NCI-H1048 (cell line): Measurements from ENCODE around the gene LRRC4B.

Source experiments
- DNase-seq: peaks from one replicate; lab custom pipeline; 2025; lab: John Stamatoyannopoulos, UW

Gene LRRC4B

DNA sequence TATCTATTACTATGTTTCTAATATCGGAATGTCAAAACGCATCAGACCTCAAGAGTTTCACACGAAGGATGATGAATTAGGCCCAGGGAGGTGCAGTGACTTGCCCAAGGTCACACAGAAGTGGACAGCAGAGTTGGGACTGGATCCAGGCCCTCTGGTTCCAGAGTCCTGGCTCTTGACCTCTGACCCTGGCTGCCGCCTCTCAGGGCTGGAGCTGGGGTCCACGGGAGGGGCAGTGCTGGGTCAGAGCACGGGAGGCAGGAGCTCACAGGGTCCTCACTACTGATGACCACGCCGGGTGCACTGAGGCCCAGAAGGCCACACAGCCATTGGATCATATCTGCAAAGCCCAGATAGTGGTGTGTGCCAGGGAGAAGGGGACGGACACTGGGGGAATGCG, 45.4 kb downstream of the LRRC4B start:
- DNase-seq = no peak

DNA sequence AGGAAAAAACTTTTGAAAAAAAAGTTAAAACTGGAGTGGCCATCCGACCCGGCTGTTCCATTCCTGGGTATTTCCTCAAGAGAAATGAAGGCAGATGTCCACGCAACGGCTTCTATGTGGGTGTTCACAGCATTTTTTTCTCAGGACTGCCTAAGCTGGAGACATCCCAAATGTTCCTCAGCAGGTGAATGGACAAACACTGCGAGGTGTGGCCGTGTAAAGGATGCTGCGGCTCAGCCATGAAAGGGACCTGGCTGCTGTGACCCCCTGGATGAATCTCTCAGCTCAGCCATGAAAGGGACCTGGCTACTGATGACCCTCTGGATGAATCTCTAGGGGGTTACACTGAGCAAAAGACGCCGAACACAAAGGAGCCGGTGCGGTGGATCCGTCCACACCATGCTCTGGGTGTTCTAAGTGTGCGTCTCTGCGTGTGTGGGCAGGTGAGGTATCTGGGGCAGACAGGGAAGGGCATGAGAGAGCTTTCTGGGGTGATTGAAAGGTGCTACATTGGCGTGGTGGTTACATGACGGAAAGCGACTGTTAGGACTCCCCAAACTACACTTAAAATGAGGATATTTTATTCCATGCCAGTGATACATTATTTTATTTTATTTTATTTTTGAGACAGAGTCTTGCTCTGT, 47.3 kb downstream of the LRRC4B start:
- no peak for DNase-seq

DNA sequence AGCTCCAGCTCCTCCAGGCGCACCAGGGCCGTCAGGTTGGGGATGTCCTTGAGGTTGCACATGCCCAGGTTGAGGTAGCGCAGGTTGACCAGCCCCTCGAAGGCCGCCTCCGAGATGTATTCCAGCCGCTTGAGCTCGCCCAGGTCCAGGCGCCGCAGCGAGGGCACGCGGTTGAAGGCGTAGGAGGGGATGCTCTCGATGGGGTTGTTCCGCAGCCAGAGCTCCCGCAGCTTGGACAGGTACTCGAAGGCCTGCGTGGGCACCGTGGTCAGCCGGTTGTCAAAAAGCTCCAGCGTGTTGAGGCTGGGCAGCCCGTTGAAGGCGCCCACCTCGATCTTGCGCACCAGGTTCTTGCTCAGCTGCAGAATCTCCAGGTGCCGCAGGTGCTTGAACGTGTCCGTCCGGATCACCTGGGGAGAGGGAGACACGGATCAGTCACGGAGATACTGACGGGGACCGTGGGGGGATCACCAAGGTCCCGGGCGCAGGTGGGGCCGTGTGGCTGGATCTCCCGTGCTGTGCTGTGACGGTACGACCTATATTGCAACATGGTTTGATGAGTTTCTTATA, 49.1 kb downstream of the LRRC4B start:
- DNase-seq = no peak

DNA sequence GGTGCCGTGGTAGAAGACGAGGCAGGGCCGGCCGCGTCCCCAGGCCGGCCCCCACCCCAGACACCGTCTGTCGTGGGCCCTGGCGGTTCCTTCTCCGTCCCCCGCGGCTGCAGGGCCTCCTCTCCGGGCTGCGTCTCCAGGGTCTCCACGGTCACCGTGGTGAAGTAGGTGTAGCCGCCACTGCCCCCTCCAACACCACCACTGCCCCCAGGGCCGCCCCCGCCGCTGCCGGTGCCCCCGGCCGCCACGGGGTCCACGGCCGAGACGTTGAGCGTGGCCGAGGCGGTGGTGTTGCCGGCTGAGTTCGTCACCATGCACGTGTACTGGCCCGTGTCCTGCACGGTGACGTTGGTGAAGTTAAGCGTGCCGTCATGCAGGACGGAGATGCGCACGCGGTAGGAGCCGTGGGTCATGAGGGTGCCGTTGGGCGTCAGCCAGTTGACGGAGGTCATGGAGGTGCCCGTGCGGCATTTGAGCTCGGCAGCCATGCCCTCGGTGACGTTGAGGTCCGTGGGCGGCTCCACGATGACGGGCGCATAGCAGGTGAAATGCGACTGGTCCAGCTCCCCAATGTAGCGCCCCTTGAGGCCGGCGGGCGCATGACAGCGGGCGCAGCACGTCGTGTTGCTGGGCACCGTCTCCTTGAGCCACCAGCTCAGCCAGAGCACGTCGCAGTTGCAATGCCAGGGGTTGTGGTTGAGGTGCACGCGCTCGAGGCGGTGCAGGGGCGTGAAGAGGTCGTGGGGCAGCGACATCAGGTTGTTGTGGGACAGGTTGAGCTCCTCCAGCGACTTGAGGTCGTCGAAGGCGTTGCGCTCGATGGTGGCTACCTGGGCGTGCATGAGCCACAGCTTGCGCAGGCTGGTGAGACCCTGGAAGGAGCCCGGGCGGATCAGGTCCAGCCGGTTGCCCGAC, 49.9 kb downstream of the LRRC4B start:
- no peak for DNase-seq

DNA sequence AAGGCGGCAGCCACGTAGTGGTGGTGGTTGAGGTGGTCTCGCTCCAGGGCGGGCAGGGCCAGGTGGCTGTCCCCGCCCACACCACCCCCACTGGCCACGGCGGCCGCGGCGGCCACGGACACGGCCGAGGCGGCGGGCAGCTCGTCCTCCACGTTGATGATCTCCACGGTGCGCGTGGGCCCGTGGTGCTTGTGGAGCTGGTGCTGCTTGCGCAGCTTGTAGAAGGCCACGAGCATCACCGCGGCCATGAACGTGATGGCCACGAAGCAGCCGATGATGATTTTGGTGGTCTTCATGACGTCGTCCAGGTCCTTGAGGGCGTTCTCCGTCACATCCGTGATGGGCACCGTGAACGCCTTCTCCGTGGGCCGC, 50.5 kb downstream of the LRRC4B start:
- DNase-seq = no peak

DNA sequence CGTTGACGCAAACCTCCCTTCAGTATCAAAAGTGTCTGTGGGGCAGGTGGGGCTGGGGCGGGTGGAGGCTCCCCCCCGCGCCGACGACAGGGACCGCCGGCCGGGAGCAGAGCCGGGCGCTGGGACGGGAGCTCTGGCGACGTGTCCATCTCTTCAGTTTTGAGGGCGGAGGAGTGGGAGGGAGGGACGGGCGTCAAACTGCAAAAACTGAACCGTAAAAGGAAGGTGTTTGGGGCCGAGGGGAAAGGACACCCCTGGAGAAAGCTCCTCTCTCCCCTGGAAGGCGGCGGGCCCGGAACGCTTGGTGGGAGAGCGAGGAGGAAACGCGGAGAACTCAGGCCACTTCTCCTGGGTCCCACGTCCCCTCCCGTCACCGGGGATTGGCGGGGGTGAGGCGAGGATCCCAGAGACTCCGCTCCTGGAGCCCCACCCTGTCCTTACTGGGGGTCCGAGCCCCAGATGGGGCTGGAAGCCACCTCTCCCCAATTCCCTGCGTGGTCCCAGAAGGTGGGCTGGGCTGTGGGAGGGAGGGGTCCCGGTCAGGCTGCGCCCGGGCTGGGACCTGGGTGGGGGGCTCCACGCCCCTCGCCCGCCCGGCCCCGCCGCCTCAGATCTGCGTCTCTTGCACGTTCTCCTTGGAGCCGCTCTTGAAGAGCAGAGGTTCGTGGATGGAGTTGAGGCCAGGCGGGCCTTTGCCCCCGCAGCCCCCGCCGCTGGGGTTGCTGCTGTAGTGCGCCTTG, 51.1 kb downstream of the LRRC4B start:
- DNase-seq = no peak

DNA sequence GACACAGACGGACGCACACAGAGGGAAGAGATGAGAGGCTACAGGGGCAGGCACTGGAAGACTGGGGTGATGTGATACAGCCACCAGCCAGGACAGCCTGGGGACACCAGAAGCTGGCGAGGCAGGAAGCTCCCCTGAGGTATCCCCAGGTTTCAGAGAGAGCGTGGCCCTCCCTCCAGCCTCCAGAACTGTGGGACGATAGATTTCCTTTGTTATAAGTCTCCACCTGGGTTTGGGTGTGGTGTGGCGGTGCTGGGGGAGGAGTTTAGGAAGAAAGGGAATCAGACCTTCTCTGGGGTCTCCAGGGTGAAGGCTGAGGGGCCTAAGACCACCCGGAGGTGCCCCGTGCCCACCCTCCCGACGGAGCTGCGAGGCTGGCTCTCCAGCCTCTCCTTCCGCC, 51.8 kb downstream of the LRRC4B start:
- DNase-seq = no peak

DNA sequence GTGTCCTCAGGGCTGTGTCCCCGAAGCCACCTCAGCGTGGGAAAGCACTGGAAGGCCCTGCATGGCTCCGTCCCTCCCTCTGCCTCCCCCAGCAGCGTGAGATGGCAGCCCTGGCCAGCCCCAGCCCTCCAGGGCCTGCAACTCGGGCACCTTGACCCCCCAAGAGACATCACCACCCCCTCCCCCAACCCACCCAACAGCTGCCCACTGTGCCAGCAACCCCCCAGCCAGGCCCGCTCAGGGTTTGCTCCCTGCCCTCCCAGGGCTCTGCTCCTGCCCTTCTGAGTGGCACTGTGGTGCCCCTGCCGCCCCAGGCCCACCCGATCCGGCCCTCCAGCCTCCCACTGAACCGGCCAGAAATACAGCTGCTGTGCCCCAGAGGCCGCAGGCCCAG, 53.1 kb downstream of the LRRC4B start:
- DNase-seq = no peak

DNA sequence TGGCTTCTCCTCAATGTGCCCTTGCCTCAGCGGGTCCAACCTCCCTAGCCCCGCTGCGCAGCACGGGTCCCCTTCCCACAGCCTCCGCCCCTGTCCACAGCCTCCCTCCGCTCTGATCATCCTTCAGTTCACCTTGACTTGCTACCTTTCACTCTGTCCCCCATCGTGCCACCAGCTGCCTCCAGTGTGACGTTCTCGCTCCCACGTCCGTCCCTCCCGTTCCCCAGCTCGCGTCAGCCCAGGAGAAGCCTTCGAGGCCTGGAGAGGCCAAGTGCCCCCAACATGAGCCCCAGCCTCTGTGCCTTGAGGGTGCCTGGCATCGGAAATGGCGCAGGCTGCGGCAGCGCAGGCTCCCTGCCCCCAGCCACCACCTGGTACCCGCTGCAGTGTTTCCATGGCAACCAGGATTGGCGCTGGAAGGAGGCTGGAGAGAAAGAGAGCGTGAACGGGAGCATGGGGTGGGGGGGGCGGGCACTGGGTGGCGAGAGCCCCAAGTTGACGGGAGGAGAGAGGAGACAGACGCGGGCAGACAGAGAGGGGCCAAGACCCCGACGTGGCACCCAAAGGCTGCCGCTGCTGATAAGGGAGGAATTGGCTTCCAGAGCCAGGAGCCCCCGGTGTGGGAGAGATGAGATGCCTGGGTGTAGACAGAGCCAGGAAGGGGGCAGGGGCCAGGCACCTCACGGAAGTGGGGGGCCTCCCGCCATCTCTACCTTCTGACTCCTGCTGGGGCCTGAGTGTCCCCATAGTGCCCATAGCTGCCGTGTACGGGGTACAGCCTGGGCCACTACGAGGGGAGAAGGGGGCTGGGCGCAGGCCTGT, 53.7 kb downstream of the LRRC4B start:
- DNase-seq = no peak

DNA sequence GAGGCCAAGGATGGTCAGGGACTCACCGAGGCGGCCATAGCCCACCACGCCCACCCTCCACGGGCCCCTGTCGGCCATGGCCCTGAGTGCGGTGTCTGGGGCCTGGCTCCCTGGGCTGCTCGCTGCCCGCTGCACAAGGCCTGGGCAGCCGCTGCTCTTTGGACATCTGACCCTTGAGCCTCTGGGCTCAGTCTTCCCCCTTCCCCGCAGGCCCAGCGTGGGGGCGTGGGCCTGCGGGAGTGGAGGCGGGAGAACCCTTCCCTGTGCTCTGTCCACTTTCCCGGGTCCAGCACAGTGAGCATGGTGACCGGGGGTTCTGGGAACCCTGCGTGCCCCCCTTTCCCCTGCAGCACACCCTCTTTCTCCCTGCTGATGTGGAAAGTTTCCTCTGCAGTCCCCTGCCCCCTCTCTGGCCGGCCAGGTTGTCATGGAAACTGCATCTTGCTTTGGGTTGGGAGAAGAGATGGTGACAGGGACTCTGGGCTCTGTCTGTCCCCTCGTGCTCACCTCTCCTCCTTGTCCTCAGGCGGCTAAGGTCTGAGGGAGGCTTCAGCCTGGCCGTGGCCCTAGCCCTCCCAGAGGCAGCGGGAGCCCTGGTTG, 54.4 kb downstream of the LRRC4B start, which contains the start of gene ASPDH:
Gene ASPDH (minus strand): TSS at position 168 of the 600 bp plus-strand sequence. CDS start 90 bp downstream, at position 78.
- no peak for DNase-seq

DNA sequence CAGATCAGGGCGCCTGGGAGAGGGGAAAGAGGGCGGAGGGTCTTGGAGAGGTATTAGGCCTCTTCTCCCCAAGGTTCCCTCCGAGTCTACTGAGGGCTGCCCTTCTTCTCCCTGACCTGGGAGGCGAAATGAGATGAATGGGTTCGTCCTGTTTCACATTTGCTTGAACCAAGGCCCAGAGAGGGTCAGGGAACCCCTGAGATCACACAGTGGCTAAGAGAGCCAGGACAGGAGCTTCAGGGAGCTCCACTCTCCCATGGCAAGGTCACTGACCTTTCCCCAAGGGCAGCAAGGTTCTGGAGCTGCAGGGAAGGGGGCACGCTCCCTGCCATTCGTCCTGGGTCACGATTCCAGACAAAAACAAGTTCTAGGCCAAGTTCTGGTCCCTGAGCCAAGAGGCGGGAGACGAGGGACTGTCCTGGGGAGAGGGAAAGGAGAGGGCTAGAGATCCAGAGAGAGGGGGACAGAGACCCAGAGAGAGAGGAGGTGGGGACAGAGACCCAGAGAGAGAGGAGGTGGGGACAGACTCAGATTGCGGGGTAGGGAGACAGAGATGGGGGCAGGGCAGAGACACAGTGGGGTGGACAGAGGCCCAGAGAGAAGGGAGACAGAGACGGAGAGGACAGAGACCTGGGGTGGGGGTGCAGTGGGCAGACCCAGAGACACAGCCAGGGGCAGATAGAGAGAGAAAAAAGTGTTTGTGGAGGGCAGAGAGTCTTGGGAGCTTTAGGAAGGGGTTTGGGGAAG, 55.1 kb downstream of the LRRC4B start:
- DNase-seq = no peak

DNA sequence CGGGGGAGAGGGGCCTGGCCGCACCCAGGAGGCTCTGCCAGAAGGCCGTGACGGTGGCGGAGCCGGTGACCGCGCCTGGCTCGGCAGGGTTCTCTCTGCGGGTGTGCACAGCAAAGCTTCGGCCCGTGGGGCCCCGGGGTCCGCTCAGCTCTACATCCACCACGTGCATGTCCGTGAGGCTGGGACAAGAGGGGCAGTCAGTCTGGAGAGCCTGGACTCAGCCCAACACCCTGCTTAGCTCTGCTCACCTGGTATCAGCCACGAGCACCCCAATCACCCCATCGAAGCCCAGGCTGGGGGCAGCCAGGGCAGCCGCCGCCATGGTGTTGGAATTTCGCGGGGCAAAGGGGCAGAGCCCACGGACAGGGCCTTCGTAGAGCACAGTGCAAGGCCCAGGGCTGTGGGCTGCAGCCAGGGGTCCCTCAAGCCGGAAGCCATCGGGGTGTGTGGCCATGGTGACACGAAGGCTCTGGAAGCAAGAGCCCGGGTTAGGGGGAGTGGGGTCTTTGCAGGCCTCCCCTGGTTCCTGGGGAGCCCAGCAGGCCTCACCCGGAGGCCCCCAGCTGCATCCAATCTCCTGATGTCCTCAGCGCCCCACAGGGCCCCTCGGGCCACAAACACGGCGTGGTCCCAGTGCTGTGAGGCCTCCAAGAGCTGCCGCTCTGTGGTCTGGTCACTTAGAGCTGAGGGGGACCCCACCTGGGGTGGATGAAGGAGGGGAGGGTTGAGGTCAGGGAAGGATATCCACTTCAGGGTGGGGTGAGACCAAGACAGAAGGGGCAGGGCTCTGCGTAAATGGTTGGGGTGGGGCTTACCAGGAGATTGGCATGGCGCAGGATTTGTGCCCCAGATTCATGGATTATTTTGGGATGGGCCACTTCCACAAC, 55.9 kb downstream of the LRRC4B start:
- no peak for DNase-seq

DNA sequence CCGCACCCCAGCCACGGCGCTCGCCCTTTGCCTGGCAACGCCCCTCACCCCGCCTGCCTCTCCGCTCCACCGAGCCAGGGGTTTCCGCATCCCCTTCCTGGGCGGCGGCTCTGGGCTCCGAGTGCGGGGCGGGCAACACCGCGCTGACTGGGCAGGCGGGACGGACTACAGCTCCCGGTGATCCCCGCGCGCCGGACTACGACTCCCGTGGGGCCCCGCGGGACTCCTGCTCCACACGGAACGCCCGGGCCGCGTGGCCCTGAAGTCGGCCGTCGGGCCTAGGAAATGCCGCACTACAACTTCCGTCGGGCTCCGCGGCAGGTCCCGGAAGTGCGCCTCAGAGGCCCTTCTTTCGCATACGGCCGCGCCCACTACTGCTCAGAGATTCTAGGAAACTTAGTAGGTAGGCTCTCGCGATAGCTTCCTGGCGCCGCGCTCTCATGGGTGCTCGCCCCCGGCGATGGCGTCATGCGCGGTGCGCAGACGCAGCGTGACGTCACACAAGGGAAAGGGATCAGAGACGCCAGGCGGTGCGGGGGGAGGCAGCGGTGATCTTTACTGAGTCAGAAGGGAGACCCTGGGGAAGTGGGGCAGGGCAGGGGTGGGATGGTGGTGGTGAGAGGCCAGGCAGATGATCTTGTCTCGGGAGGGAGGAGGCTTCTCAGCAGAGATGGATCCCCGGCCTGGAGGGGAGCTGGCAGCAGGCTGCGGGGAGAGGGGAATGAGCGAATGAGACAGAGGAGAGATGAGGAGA, 57.0 kb downstream of the LRRC4B start, which contains the start of gene JOSD2:
Gene JOSD2 (minus strand): TSS at position 123 of the 754 bp plus-strand sequence. CDS start 760 bp downstream, outside the sequence.
- DNase-seq = peak; percentile 91

DNA sequence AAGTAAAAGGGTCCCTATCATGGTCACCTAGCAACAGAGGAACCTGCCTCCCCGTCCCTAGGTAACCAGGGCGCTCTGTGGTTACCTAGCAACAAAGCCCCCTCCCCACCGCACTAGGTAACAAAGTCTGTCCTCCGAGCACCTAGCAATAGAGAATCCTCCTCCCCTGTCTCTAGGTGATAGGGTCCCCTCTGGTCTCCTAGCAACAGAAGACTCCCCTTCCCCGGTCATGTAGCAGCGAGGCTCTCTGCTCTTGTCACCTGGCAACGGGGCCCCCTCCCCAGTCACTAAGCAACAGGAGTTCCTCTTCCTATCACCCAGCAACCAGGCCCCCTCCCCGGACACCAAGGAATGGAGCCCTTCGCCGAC, 57.6 kb downstream of the LRRC4B start:
- DNase-seq = no peak

DNA sequence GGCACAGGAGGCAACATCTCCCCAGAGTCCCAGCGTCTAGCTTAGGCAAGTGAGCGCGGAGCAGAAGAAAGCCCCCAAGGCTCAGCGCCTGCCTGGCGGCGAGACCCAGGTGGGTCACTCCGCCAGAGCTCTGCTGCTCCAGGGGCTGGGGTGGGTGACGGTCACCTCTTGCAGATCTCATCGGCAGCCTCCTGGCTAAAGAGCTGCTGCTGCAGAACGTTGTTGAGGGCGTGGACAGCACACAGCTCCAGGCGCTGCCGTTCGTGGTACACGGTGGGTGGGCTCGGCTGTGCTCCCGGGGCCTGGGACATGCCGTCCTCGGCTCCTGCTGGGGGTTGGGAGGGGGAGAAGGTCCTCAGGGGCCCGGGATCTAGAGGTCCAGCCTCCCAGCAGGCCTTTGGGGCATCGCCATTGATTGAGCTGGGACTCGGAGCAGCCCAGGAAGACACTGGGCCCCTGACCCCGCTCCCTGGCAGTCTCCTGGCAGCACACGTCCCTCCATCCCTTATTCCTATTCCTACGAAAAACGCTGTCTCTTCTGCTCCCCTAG, 58.0 kb downstream of the LRRC4B start:
- no peak for DNase-seq

DNA sequence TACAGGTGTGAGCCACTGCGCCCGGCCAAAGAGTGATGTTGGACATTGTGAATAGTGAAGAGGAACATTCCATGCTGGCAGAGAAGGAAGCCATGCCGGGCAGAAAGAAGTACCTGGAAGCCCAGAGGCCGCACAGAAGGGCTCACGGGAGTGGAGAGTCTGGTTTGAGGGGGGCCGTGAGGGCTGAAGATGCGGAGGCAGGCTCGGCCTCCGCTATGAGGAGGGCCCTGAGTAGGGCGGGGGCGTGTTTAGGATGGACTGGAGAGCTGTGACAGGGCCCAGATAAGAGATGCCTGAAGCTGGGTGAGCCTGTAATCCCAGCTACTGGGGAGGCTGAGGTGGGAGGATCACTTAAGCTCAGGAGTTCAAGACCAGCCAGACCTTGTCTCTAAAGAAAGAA, 58.9 kb downstream of the LRRC4B start:
- DNase-seq = no peak

DNA sequence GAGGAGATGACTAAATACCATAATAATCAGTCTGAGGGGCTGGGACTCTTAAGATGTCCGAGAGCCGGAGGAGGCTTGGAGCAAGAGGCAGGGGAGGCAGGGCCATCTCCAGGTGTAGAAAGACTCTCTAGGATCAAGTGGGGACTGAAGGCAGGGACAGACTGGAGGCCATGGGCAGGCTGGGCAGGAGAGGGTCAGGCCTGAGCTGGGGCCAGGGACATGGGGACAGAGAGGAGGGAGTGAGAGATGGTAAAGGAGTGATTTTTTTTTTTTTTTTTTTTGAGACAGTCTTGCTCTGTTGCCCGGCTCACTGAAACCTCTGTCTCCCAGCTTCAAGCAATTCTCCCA, 59.4 kb downstream of the LRRC4B start:
- DNase-seq = no peak

DNA sequence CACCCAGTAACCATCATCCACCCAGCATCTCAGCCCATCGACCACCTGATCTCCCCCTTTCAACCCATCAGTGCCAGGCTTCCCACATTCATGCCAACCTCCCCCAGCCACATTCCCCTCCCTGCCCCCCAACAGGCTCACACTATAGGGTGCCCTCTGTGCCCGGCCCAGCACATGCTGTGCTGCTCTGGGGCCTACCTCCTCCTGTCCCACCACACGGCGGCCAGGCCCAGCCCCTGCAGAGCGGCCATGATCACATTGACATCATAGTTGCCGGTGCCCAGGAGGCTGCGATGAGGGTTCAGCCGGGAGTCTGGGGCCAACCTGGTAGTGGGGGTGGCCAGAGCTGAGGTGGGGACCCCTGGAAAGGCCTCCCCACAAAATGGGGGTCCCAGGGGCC, 60.9 kb downstream of the LRRC4B start:
- DNase-seq = no peak
